Testis (tissue), 2 donors: ENCODE data around the gene TLE4.

Source experiments
- CTCF ChIP-seq, 3 experiments: fragments of 450-650 bp in 2 of 3; fragments of 200-600 bp in 1 of 3; sonication (generic) in 1 of 3; IDR thresholded peaks; one replicate each; pipeline ENCODE4 v1.5.1; 2016 to 2019; ENCODE audit warnings: antibody characterized with exemption in 3 of 3, mild to moderate bottlenecking in 2 of 3, moderate library complexity in 1 of 3
- POLR2A ChIP-seq: fragments of 450-650 bp; IDR thresholded peaks from one replicate; pipeline ENCODE4 v1.6.1; 2017; ENCODE audit warnings: antibody characterized with exemption, mild to moderate bottlenecking, moderate library complexity

GRCh38 chr9:79695531-79696175, 123.9 kb downstream of the TLE4 start:
- no peak for TF ChIP-seq CTCF (IDR thresholded peaks at IDR 0.05)
- no peak for TF ChIP-seq POLR2A
